H1 (cell line): ENCODE data around the gene CGNL1. TPM values are rescaled to one million over a fixed set of nuclear protein-coding genes. Genes with fewer than 3 reads are reported as not detected.
A peak's percentile ranks its signal among the peaks of the same experiment; 100 is the strongest.

Experiments
- CHD7 ChIP-seq: fragments of 300-600 bp; sonication (generic); IDR thresholded peaks from 2 replicates; pipeline ENCODE4 v1.7.1; 2012; ENCODE audit warnings: low read length, moderate library complexity, mild to moderate bottlenecking, inconsistent platforms; ENCODE audit not compliant: insufficient replicate concordance
- KDM1A ChIP-seq: fragments of 200-600, 300-600 bp; sonication (generic); IDR thresholded peaks from 2 replicates; pipeline ENCODE4 v1.7.1; 2016; ENCODE audit warnings: mild to moderate bottlenecking, low read length, borderline replicate concordance
- KDM5A ChIP-seq: fragments of 200-600 bp; IDR thresholded peaks from 2 replicates; pipeline ENCODE4 v1.7.1; 2012; ENCODE audit warnings: mild to moderate bottlenecking, low read length, inconsistent platforms, mixed read lengths
- RXRA ChIP-seq: IDR thresholded peaks from 2 replicates; pipeline ENCODE4 v1.6.1; 2011; ENCODE audit warnings: low read depth, mild to moderate bottlenecking, low read length, moderate library complexity; ENCODE audit not compliant: insufficient read depth
- SUZ12 ChIP-seq: fragments of 200-600 bp; sonication (generic); IDR thresholded peaks from 2 replicates; pipeline ENCODE4 v1.6.1; 2012; ENCODE audit warnings: mild to moderate bottlenecking, inconsistent platforms, low read length, moderate library complexity, mixed read lengths
- polyA plus RNA-seq, 7 experiments: library from polyadenylated mRNA; depleted of rRNA in 3 of 7; stranded (reverse) in 5 of 7; unstranded in 2 of 7; fragments of >200 nt in 5 of 7; fragments of 200-250 nt in 2 of 7; gene quantifications; 1 replicate in 5 of 7; 2 replicates in 1 of 7; 4 replicates in 1 of 7; pipeline versions ENCODE4 v1.2.1 to v1.2.3, GENCODE V29; 2011 to 2013; ENCODE audit warnings: missing spikeins in 2 of 7, mixed read lengths in 2 of 7
- total RNA-seq: library from RNA; stranded (reverse); fragmentation: NEBNext Ultra II Directional; extraction: Animal tissue kit (Norgen Biotek cat#: 25700); gene quantifications from 2 replicates; pipeline ENCODE4 v1.2.1, GENCODE V29; 2021

CGNL1 gene
- total and polyA plus RNA-seq, 2 of the 8 experiments (the other 6 are each of a cell fraction or from before 2014, with no cell fraction given): 21.8 to 75.6 TPM

GRCh38 chr15:57376696-57377477, 582 bp downstream of the CGNL1 start (continued):
- TF ChIP-seq CHD7 (no peak), KDM1A (peak; percentile 15; the same call in 1 of the 2 replicates), RXRA (no peak), SUZ12 (peak; percentile 33; the same call in 1 of the 2 replicates), KDM5A (no peak)
